BE2C (cell line): Measurements from ENCODE around the gene OR5W2.
"Not testable (repeated sequence)": the region's sequence is repeated elsewhere in the genome, so short reads cannot be mapped to it uniquely, and the experiment has no call there.

Source experiments
- DNase-seq: peaks from one replicate; pipeline ENCODE4 v3.0.0-alpha.2; 2020
- H3K27me3 ChIP-seq: fragments of 250-450 bp; sonication (Bioruptor Pico); 2 replicates; pipeline ENCODE4 v1.5.1; 2020; ENCODE audit warnings: mild to moderate bottlenecking
- H3K36me3 ChIP-seq: fragments of 250-450 bp; sonication (Bioruptor Pico); 2 replicates; pipeline ENCODE4 v1.5.1; 2020; ENCODE audit warnings: mild to moderate bottlenecking
- H3K4me1 ChIP-seq: fragments of 250-450 bp; sonication (Bioruptor Pico); 2 replicates; pipeline ENCODE4 v1.5.1; 2020
- H3K4me3 ChIP-seq: 2 replicates; pipeline ENCODE4 v1.5.1; 2011; ENCODE audit warnings: low read depth, low read length
- H3K9me3 ChIP-seq: fragments of 250-450 bp; sonication (Bioruptor Pico); 2 replicates; pipeline ENCODE4 v1.5.1; 2020
- CTCF ChIP-seq: IDR thresholded peaks from 2 replicates; pipeline ENCODE4 v1.5.1; 2012; ENCODE audit warnings: mild to moderate bottlenecking, low read depth, low read length

OR5W2 gene

GRCh38 chr11:55902308-55902707 is 12.1 kb downstream of the OR5W2 start:
- no peaks in the 10 kb centered on the region for H3K36me3 ChIP-seq

GRCh38 chr11:55895216-55895615 is 19.2 kb downstream of the OR5W2 start:
- Histone ChIP-seq H3K4me1 (no peaks in the 10 kb centered on the region), H3K27me3 (no peaks in the 10 kb centered on the region), H3K36me3 (no peaks in the 10 kb centered on the region), H3K9me3 (no peaks in the 10 kb centered on the region), H3K4me3 (no peak overlapping the region)
- peak; percentile 21; the same call in 1 of the 2 replicates for TF ChIP-seq CTCF
- DNase-seq: no peak

More at GRCh38 chr11:55902308-55902707, 12.1 kb downstream of the OR5W2 start:
- DNase-seq: no peak
- no peaks in the 10 kb centered on the region for H3K4me1 ChIP-seq
- no peaks in the 10 kb centered on the region for H3K9me3 ChIP-seq
- H3K4me3 ChIP-seq: no peak overlapping the region
- H3K27me3 ChIP-seq: no peaks in the 10 kb centered on the region
- no peak for TF ChIP-seq CTCF

- H3K4me3 ChIP-seq, H3K4me1 ChIP-seq, DNase-seq, H3K9me3 ChIP-seq, H3K27me3 ChIP-seq, H3K36me3 ChIP-seq: not testable (repeated sequence)
These were observed 28.9 kb downstream of the OR5W2 start for GRCh38 chr11:55885481-55885880.

GRCh38 chr11:55884995-55885394 is 29.4 kb downstream of the OR5W2 start:
- H3K27me3 ChIP-seq, H3K4me3 ChIP-seq, H3K4me1 ChIP-seq, H3K9me3 ChIP-seq, DNase-seq, H3K36me3 ChIP-seq: not testable (repeated sequence)

GRCh38 chr11:55882997-55883396 is 31.4 kb downstream of the OR5W2 start, which contains the start of gene TRIM51:
TRIM51 (plus strand) TSS chr11:55883297; CDS start chr11:55885429, 2,132 bp downstream.
- not testable (repeated sequence) for H3K4me1 ChIP-seq, H3K36me3 ChIP-seq, DNase-seq, H3K9me3 ChIP-seq, H3K27me3 ChIP-seq, H3K4me3 ChIP-seq

- peak overlapping the region; percentile 54 for H3K4me3 ChIP-seq
- H3K27me3 ChIP-seq, H3K36me3 ChIP-seq, H3K9me3 ChIP-seq, H3K4me1 ChIP-seq: not testable (repeated sequence)
- peak; percentile 70 for DNase-seq
- TF ChIP-seq CTCF: peak; percentile 20
These were observed 41.2 kb downstream of the OR5W2 start for GRCh38 chr11:55873146-55873545.

GRCh38 chr11:55872731-55873130 is 41.7 kb downstream of the OR5W2 start:
- not testable (repeated sequence) for H3K9me3 ChIP-seq, H3K4me1 ChIP-seq, H3K27me3 ChIP-seq, H3K36me3 ChIP-seq
- DNase-seq: peak; percentile 47
- peak overlapping the region; percentile 54 for H3K4me3 ChIP-seq

- H3K4me3 ChIP-seq, DNase-seq, H3K9me3 ChIP-seq, H3K27me3 ChIP-seq, H3K4me1 ChIP-seq, H3K36me3 ChIP-seq: not testable (repeated sequence)
These were observed 47.0 kb downstream of the OR5W2 start for GRCh38 chr11:55867354-55867753.
